ENCODE results near the gene MED13L.
"Not testable (repeated sequence)": the region's sequence is repeated elsewhere in the genome, so short reads cannot be mapped to it uniquely, and the experiment has no call there.

Gene MED13L

GRCh38 chr12:115998794-115999478 is 278.6 kb downstream of the MED13L start:
- no peak for FAIRE-seq

- FAIRE-seq = peak; percentile 93
These were observed 279.3 kb downstream of the MED13L start for GRCh38 chr12:115998119-115998633.

- FAIRE-seq = no peak
These were observed 283.8 kb downstream of the MED13L start for GRCh38 chr12:115993737-115994136.

GRCh38 chr12:115990241-115990640 is 287.3 kb downstream of the MED13L start:
- no peak for FAIRE-seq

GRCh38 chr12:115988625-115989563 is 288.6 kb downstream of the MED13L start:
- no peak for FAIRE-seq

- no peak for FAIRE-seq
These were observed 289.3 kb downstream of the MED13L start for GRCh38 chr12:115988212-115988611.

- FAIRE-seq = no peak
These were observed 292.9 kb downstream of the MED13L start for GRCh38 chr12:115984616-115985015.

- no peak for FAIRE-seq
These were observed 294.2 kb downstream of the MED13L start for GRCh38 chr12:115983226-115983798.

GRCh38 chr12:115980339-115980738 is 297.2 kb downstream of the MED13L start:
- no peak for FAIRE-seq

GRCh38 chr12:115979851-115980250 is 297.6 kb downstream of the MED13L start:
- FAIRE-seq = no peak

- FAIRE-seq = peak; percentile 95
These were observed 298.1 kb downstream of the MED13L start for GRCh38 chr12:115979351-115979750.

- FAIRE-seq = not testable (repeated sequence)
These were observed 300.7 kb downstream of the MED13L start for GRCh38 chr12:115976829-115977228.

GRCh38 chr12:115975411-115975810 is 302.1 kb downstream of the MED13L start:
- FAIRE-seq = no peak

GRCh38 chr12:115973968-115974724 is 303.3 kb downstream of the MED13L start:
- FAIRE-seq = no peak

- no peak for FAIRE-seq
These were observed 304.4 kb downstream of the MED13L start for GRCh38 chr12:115973066-115973465.

- no peak for FAIRE-seq
These were observed 305.3 kb downstream of the MED13L start for GRCh38 chr12:115972241-115972640.

GRCh38 chr12:115968211-115968610 is 309.3 kb downstream of the MED13L start:
- no peak for FAIRE-seq

GRCh38 chr12:115966376-115966775 is 311.1 kb downstream of the MED13L start:
- no peak for FAIRE-seq

- no peak for FAIRE-seq
These were observed 312.9 kb downstream of the MED13L start for GRCh38 chr12:115964626-115965025.

- no peak for FAIRE-seq
These were observed 313.3 kb downstream of the MED13L start for GRCh38 chr12:115964214-115964613.

- no peak for FAIRE-seq
These were observed 315.3 kb downstream of the MED13L start for GRCh38 chr12:115962216-115962615.

Measured in endometrium (tissue), 2 donors.